ENCODE results near the gene PIGH.

GRCh38 chr14:67562025-67562775, 37.9 kb downstream of the PIGH start:
- no peak for TF ChIP-seq CTCF (IDR thresholded peaks at IDR 0.05; ENCODE audit: insufficient read depth, low read depth, low read length)
- TF ChIP-seq EZH2 (IDR thresholded peaks at IDR 0.05; ENCODE audit: insufficient read depth, low read length), result no peak
